22Rv1 (cell line): ENCODE results near the gene HSPA12A.

Experiments
- CTCF ChIP-seq: fragments of 450-650 bp; IDR thresholded peaks from 2 replicates; pipeline ENCODE4 v1.5.1; 2017; ENCODE audit warnings: mild to moderate bottlenecking
- ZFX ChIP-seq: fragments of 450-650 bp; IDR thresholded peaks from 2 replicates; pipeline ENCODE4 v1.6.1; 2017; ENCODE audit warnings: antibody characterized with exemption, borderline replicate concordance

- no peak for TF ChIP-seq CTCF
- no peak for TF ChIP-seq ZFX
Observed at GRCh38 chr10:116660860-116661259, 81.5 kb downstream of the HSPA12A start.
